NB4 (cell line): ENCODE data around the gene DNAJC6.

Experiments
- DNase-seq: peaks from one replicate; pipeline ENCODE4 v3.0.0; 2010; ENCODE audit warnings: low read depth
- H3K4me3 ChIP-seq: one replicate; pipeline ENCODE4 v1.5.1; 2011; ENCODE audit warnings: mild to moderate bottlenecking, low read depth, low read length, moderate library complexity
- MYC ChIP-seq: IDR thresholded peaks from 2 replicates; pipeline ENCODE4 v1.6.1; 2011; ENCODE audit warnings: low read depth, low read length
- POLR2A ChIP-seq: IDR thresholded peaks from 2 replicates; pipeline ENCODE4 v1.6.1; 2011; ENCODE audit warnings: mild to moderate bottlenecking; ENCODE audit not compliant: insufficient read length; ENCODE audit errors: extremely low read depth
- TF ChIP-seq, protein P1 (sequence below): IDR thresholded peaks from 2 replicates; pipeline ENCODE4 v1.6.1; 2011; ENCODE audit warnings: low read depth, low read length
- TF ChIP-seq, protein P2 (sequence below): IDR thresholded peaks from one replicate; pipeline ENCODE4 v1.5.1; 2012; ENCODE audit warnings: low read depth, low read length

The DNAJC6 gene

DNA sequence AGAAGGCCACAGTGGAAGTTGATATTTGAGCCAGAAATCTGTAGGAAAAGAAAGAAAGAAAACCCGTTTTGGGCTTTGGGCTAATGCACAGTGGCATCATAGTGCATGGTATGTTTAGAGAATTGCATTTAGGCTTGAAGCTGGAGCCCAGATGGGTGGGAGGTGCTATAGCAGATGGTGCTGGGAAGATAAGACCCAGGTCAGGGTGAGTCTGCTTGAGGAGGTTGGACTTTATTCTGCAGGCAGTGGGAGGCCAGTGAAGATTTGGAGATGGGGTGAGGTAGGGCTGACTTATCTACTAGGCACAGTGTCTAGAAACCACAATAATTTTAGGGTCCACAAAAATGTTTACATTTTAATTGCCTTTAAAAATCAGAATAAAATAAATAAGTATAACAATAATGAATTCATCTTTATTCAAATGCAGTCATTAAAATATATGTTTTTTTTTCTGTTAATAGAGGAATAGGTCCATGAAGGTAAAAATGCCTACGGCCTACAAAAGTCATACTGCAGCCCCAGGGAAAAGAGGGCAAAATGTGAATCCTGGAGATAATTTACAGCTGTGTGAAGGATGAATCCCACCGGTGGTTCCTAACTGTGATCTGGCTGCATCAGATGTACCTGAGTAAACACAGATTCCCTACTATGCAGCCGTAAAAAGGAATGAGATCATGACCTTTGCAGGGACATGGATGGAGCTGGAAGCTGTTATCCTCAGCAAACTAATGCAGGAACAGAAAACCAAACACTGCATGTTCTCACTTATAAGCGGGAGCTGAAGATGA, 8.7 kb downstream of the DNAJC6 start:
- TF ChIP-seq POLR2A (no peak), MYC (no peak)
- TF ChIP-seq, protein P1, sequence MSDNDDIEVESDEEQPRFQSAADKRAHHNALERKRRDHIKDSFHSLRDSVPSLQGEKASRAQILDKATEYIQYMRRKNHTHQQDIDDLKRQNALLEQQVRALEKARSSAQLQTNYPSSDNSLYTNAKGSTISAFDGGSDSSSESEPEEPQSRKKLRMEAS, result no peak
- no peak for DNase-seq

DNA sequence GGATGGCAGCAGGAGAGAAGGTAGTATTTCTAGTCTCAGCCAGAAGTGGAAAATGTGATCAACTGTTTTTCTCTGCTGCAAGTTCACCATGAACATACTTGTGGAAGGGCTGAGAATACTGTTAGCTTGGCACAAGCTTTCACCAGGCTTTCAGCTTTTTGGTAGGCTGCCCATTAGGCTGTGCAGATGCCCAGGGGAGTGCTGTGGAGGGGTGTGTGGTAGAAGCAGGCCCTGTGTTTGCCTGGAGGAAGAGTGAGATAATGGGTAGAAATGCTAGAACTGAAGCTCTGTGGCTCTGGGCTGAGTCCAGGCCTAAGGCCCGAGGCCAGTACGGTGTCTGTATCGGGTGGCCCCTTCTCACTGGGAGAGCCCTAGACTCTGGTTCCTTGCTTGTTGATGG, 9.8 kb downstream of the DNAJC6 start:
- no peak overlapping the region for H3K4me3 ChIP-seq
- no peak for TF ChIP-seq MYC
- TF ChIP-seq, protein P1, result no peak
- no peak for TF ChIP-seq POLR2A
- TF ChIP-seq, protein P2, sequence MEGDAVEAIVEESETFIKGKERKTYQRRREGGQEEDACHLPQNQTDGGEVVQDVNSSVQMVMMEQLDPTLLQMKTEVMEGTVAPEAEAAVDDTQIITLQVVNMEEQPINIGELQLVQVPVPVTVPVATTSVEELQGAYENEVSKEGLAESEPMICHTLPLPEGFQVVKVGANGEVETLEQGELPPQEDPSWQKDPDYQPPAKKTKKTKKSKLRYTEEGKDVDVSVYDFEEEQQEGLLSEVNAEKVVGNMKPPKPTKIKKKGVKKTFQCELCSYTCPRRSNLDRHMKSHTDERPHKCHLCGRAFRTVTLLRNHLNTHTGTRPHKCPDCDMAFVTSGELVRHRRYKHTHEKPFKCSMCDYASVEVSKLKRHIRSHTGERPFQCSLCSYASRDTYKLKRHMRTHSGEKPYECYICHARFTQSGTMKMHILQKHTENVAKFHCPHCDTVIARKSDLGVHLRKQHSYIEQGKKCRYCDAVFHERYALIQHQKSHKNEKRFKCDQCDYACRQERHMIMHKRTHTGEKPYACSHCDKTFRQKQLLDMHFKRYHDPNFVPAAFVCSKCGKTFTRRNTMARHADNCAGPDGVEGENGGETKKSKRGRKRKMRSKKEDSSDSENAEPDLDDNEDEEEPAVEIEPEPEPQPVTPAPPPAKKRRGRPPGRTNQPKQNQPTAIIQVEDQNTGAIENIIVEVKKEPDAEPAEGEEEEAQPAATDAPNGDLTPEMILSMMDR, result no peak
- DNase-seq, result no peak

More for the DNA sequence above, 8.7 kb downstream of the DNAJC6 start:
- no peak overlapping the region for H3K4me3 ChIP-seq

GRCh38 chr1:65319754-65320153, 10.4 kb downstream of the DNAJC6 start:
- no peak for TF ChIP-seq POLR2A
- no peak for TF ChIP-seq MYC
- TF ChIP-seq, protein P2, result no peak
- TF ChIP-seq, protein P1, result no peak
- no peak for DNase-seq
- H3K4me3 ChIP-seq, result no peak overlapping the region

DNA sequence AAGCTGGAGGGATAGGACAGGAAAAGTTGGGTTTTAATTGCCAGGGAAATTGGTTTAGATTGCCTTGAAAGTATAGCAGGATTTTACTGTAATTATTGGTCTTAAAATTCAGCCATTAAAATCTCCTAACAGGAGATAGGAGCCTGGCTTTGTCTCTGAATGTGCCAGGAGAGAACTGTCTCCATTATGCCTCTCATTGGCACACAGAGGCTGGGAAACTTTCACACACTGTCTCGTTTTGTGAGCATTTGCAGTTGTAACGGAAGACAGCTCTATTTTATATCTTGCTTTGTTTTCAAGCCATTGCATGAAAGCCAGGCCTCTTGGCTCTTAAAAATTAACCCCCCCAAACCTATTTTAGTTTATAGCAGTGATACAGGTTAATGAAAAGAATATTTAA, 12.5 kb downstream of the DNAJC6 start:
- TF ChIP-seq, protein P1, result no peak
- TF ChIP-seq, protein P2, result no peak
- no peak for TF ChIP-seq POLR2A
- TF ChIP-seq MYC, result no peak
- DNase-seq, result no peak
- no peak overlapping the region for H3K4me3 ChIP-seq

DNA sequence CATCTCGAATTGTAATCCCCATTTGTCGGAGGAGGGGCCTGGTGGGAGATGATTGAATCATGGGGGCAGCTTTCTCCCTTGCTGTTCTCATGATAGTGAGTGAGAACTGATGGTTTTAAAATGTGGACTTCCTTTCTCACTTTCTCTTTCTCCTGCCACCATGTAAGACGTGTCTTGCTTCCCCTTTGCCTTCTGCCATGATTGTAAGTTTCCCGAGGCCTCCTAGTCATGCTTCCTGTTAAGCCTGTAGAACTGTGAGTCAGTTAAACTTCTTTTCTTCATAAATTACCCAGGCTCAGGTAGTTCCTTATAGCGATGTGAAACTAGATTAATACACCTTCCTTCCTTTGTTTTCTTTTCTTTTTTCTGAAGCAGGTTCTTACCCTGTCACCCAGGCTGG, 13.9 kb downstream of the DNAJC6 start:
- no peak for TF ChIP-seq POLR2A
- TF ChIP-seq, protein P1, result no peak
- TF ChIP-seq, protein P2, result no peak
- no peak for TF ChIP-seq MYC
- no peak for DNase-seq
- H3K4me3 ChIP-seq, result no peak overlapping the region

- DNase-seq, result no peak
- no peak overlapping the region for H3K4me3 ChIP-seq
- TF ChIP-seq POLR2A (no peak), MYC (no peak)
- TF ChIP-seq, protein P1, result no peak
- TF ChIP-seq, protein P2, result no peak
These were observed 20.7 kb downstream of the DNAJC6 start for GRCh38 chr1:65330021-65330420.
